UCSD-AML1 (cell line): ENCODE measurements around the gene GABRG2.
"Not testable (repeated sequence)": the region's sequence is repeated elsewhere in the genome, so short reads cannot be mapped to it uniquely, and the experiment has no call there.

Experiments used
- DNase-seq: peaks from one replicate; lab custom pipeline; 2025; ENCODE audit not compliant: unreplicated experiment; lab: John Stamatoyannopoulos, UW

GABRG2 gene

GRCh38 chr5:162067655-162068411 lies at the start of gene GABRG2:
GABRG2 (plus strand) TSS chr5:162067773; CDS start chr5:162068000, 227 bp downstream.
- no peak for DNase-seq

- no peak for DNase-seq
Observed at GRCh38 chr5:162025312-162025711, 42.3 kb upstream of the GABRG2 start.

- no peak for DNase-seq
Observed at GRCh38 chr5:162026803-162027202, 40.8 kb upstream of the GABRG2 start.

GRCh38 chr5:162037431-162037830 lies 30.1 kb upstream of the GABRG2 start:
- DNase-seq = no peak

- no peak for DNase-seq
Observed at GRCh38 chr5:162047279-162047678, 20.3 kb upstream of the GABRG2 start.

GRCh38 chr5:162052676-162053075 lies 14.9 kb upstream of the GABRG2 start:
- DNase-seq = no peak

- DNase-seq = not testable (repeated sequence)
Observed at GRCh38 chr5:162055095-162055494, 12.5 kb upstream of the GABRG2 start.

GRCh38 chr5:162067162-162067561 lies 411 bp upstream of the GABRG2 start:
- DNase-seq = no peak

GRCh38 chr5:162068412-162068811 lies 839 bp downstream of the GABRG2 start:
- peak; percentile 34 for DNase-seq

GRCh38 chr5:162068936-162069335 lies 1.4 kb downstream of the GABRG2 start:
- DNase-seq = no peak

GRCh38 chr5:162078805-162079204 lies 11.2 kb downstream of the GABRG2 start:
- no peak for DNase-seq

- DNase-seq = no peak
Observed at GRCh38 chr5:162091336-162091735, 23.8 kb downstream of the GABRG2 start.

- no peak for DNase-seq
Observed at GRCh38 chr5:162096448-162096847, 28.9 kb downstream of the GABRG2 start.

GRCh38 chr5:162107591-162107990 lies 40.0 kb downstream of the GABRG2 start:
- no peak for DNase-seq

- DNase-seq = no peak
Observed at GRCh38 chr5:162119801-162120200, 52.2 kb downstream of the GABRG2 start.

GRCh38 chr5:162128117-162128516 lies 60.5 kb downstream of the GABRG2 start:
- no peak for DNase-seq

GRCh38 chr5:162132348-162132747 lies 64.8 kb downstream of the GABRG2 start:
- DNase-seq = no peak

- no peak for DNase-seq
Observed at GRCh38 chr5:162139190-162139589, 71.6 kb downstream of the GABRG2 start.

- DNase-seq = no peak
Observed at GRCh38 chr5:162154242-162154641, 86.7 kb downstream of the GABRG2 start.

- DNase-seq = no peak
Observed at GRCh38 chr5:162160401-162160800, 92.8 kb downstream of the GABRG2 start.

GRCh38 chr5:162163663-162164062 lies 96.1 kb downstream of the GABRG2 start:
- DNase-seq = no peak

GRCh38 chr5:162174358-162174974 lies 106.9 kb downstream of the GABRG2 start:
- peak; percentile 7 for DNase-seq

GRCh38 chr5:162187371-162187770 lies 119.8 kb downstream of the GABRG2 start:
- no peak for DNase-seq
